Ovary (tissue), 3 donors: ENCODE results near the gene FAT1.

Experiments
- EP300 ChIP-seq: sonication (generic); formaldehyde crosslinking; IDR thresholded peaks from one replicate; pipeline ENCODE4 v1.6.1; 2017; ENCODE audit warnings: antibody characterized with exemption
- POLR2A ChIP-seq: fragments of 450-650 bp; IDR thresholded peaks from one replicate; pipeline ENCODE4 v1.6.1; 2017; ENCODE audit warnings: antibody characterized with exemption, mild to moderate bottlenecking, moderate library complexity
- TF ChIP-seq, protein P1 (sequence below), 3 donors: fragments of 450-650 bp in 2 of 3; fragments of 200-600 bp in 1 of 3; IDR thresholded peaks; one replicate each; pipeline versions ENCODE4 v1.5.1 to v1.8.0; 2016 to 2022; ENCODE audit warnings: antibody characterized with exemption in 3 of 3, mild to moderate bottlenecking in 1 of 3
- donor health status: DM: no; HTN: no; CAD: no.

DNA sequence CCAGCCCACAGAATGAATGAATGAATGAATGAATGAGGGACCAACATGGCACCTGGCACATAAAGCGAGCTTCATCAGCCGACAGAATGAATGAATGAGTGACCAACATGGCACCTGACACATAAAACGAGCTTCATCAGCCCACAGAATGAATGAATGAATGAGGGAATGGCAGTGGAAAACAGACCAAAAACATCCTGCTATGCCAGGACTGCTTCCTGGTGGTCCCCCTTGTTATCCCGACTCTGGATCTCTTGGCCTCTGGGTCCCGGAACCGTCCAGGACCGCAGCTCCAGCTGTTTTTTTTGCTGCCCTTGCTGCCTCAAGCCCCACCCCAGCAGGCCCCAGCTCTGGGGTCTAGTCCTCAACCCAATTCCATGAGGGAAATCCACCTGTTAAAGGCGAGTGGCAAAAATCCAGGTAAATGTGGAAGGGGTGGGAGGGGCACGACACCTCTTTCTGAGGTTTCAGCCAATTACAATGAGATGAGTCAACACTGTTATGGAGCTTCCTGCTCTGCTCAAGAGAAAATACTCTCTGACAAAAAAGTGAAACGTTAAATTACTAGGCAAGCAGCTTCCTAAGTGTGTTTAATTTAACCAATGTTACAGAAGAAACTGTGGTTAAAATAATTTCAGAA lies 96.3 kb downstream of the FAT1 start:
- TF ChIP-seq POLR2A (no peak), EP300 (no peak)
- TF ChIP-seq, protein P1, sequence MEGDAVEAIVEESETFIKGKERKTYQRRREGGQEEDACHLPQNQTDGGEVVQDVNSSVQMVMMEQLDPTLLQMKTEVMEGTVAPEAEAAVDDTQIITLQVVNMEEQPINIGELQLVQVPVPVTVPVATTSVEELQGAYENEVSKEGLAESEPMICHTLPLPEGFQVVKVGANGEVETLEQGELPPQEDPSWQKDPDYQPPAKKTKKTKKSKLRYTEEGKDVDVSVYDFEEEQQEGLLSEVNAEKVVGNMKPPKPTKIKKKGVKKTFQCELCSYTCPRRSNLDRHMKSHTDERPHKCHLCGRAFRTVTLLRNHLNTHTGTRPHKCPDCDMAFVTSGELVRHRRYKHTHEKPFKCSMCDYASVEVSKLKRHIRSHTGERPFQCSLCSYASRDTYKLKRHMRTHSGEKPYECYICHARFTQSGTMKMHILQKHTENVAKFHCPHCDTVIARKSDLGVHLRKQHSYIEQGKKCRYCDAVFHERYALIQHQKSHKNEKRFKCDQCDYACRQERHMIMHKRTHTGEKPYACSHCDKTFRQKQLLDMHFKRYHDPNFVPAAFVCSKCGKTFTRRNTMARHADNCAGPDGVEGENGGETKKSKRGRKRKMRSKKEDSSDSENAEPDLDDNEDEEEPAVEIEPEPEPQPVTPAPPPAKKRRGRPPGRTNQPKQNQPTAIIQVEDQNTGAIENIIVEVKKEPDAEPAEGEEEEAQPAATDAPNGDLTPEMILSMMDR (IDR thresholded peaks at IDR 0.05): no peak
